SU-DHL-6 (cell line): ENCODE results near the gene OR52N2.

Experiments used
- H2AFZ ChIP-seq: fragments of 200-600 bp; sonication (generic); 2 replicates; pipeline ENCODE4 v1.6.1; 2014; ENCODE audit warnings: low read depth, mild to moderate bottlenecking, moderate library complexity, mixed read lengths, antibody characterized with exemption, low read length; ENCODE audit not compliant: severe bottlenecking
- H3F3A ChIP-seq: fragments of 200-600 bp; shearing (Covaris generic); 2 replicates; pipeline ENCODE4 v1.6.0; 2016; ENCODE audit warnings: antibody characterized with exemption, mild to moderate bottlenecking; ENCODE audit not compliant: insufficient read depth
- H3K27ac ChIP-seq: fragments of 200-600 bp; sonication (generic); 2 replicates; pipeline ENCODE4 v1.5.1; 2016; ENCODE audit warnings: low read depth, mild to moderate bottlenecking, low read length, moderate library complexity, mixed read lengths
- H3K27me3 ChIP-seq: fragments of 200-600 bp; sonication (generic), shearing (Covaris generic); 2 replicates; pipeline ENCODE4 v1.6.0; 2014; ENCODE audit warnings: mild to moderate bottlenecking, low read length
- H3K36me3 ChIP-seq: fragments of 200-600 bp; sonication (generic); 2 replicates; pipeline ENCODE4 v1.6.1; 2014; ENCODE audit warnings: mild to moderate bottlenecking, low read length, mixed read lengths
- H3K4me2 ChIP-seq: fragments of 300-600, 200-600 bp; shearing (Covaris generic), sonication (generic); 2 replicates; pipeline ENCODE4 v1.6.0; 2014; ENCODE audit warnings: low read length, low read depth, mild to moderate bottlenecking; ENCODE audit not compliant: poor library complexity, severe bottlenecking
- H3K4me3 ChIP-seq: fragments of 200-600 bp; sonication (generic); 2 replicates; pipeline ENCODE4 v1.5.1; 2014; ENCODE audit warnings: antibody characterized with exemption, low read length, mild to moderate bottlenecking, mixed read lengths; ENCODE audit not compliant: insufficient read depth, poor library complexity, severe bottlenecking
- H3K79me2 ChIP-seq: fragments of 200-600 bp; sonication (generic); 2 replicates; pipeline ENCODE4 v1.6.1; 2014; ENCODE audit warnings: mild to moderate bottlenecking, low read length, moderate library complexity; ENCODE audit not compliant: insufficient read depth
- H3K9ac ChIP-seq: fragments of 200-600 bp; sonication (generic); 2 replicates; pipeline ENCODE4 v1.7.0; 2014; ENCODE audit warnings: mild to moderate bottlenecking, low read length
- H3K9me2 ChIP-seq: fragments of 200-600 bp; sonication (generic); replicated peaks from 2 replicates; pipeline ENCODE4 v1.6.1; 2014; ENCODE audit warnings: low read length; ENCODE audit not compliant: insufficient read depth
- H3K9me3 ChIP-seq: fragments of 200-600 bp; sonication (generic); 2 replicates; pipeline ENCODE4 v1.6.1; 2014; ENCODE audit warnings: low read length, mixed read lengths; ENCODE audit not compliant: insufficient read depth
- H4K20me1 ChIP-seq: fragments of 200-600 bp; sonication (generic); 2 replicates; pipeline ENCODE4 v1.6.1; 2014; ENCODE audit warnings: low read depth, mild to moderate bottlenecking, antibody characterized with exemption, low read length, moderate library complexity, mixed read lengths
- EZH2phosphoT487 ChIP-seq: fragments of 200-600 bp; sonication (generic), shearing (Covaris generic); conservative IDR thresholded peaks from 2 replicates; pipeline ENCODE4 v1.6.1; 2018; ENCODE audit warnings: mild to moderate bottlenecking, antibody characterized with exemption, low read length, moderate library complexity, mixed read lengths
- TF ChIP-seq, protein P1 (sequence below): fragments of 200-600 bp; sonication (generic); IDR thresholded peaks from one replicate; pipeline ENCODE4 v1.5.1; 2017; ENCODE audit warnings: antibody characterized with exemption, mild to moderate bottlenecking, low read length, moderate library complexity; ENCODE audit not compliant: insufficient read depth, poor library complexity, severe bottlenecking

The OR52N2 gene

DNA sequence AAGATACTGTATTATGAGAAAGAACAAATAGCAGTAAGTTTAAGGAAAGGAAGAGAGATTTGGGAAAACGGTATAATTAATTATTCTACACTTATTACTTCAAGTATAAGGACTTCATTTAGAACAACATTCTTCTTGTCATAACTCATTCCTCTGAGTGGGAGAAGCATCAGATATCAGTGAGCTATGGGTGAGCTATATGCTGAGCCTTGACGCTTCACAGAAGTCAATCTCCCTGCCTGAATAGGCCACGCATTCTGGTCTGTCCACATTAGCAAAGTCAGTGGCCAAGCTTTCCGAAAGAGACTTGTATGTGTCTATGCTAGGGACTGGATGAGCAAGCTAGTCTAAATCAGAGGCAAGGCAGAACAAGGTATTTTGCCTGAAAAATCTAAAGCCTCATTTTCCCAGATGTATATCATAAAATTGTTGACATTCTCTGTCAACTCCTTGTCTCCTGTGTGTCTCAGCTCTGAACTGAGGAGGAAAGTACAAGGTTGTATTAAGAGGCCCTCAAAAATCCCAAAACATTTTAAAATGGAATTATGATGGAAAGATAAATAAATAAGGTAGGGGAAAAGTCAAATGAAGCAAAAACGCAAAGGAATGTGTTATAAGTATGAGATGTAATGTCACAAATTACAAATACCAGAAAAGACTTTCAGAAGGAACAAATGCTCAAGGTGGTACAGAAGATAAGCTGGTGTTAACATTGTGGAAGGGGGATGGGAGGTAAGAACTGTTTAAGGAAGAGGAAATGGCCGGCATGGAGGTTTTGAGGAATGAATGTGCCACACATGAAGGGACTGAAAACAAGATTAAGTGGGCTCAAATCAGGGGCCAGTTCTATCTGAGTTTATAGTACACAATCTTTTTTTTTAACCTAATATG is 1.4 kb downstream of the OR52N2 start:
- Histone ChIP-seq H3K9me3 (no peaks in the 10 kb centered on the region), H3K27ac (no peak overlapping the region), H3K9me2 (no peaks in the 10 kb centered on the region), H3K79me2 (no peaks in the 10 kb centered on the region), H3K4me3 (no peak overlapping the region), H4K20me1 (no peaks in the 10 kb centered on the region), H3F3A (no peaks in the 10 kb centered on the region), H3K9ac (no peak overlapping the region), H3K4me2 (no peak overlapping the region), H2AFZ (no peak overlapping the region), H3K36me3 (no peaks in the 10 kb centered on the region), H3K27me3 (no peaks in the 10 kb centered on the region)
- TF ChIP-seq, protein P1, sequence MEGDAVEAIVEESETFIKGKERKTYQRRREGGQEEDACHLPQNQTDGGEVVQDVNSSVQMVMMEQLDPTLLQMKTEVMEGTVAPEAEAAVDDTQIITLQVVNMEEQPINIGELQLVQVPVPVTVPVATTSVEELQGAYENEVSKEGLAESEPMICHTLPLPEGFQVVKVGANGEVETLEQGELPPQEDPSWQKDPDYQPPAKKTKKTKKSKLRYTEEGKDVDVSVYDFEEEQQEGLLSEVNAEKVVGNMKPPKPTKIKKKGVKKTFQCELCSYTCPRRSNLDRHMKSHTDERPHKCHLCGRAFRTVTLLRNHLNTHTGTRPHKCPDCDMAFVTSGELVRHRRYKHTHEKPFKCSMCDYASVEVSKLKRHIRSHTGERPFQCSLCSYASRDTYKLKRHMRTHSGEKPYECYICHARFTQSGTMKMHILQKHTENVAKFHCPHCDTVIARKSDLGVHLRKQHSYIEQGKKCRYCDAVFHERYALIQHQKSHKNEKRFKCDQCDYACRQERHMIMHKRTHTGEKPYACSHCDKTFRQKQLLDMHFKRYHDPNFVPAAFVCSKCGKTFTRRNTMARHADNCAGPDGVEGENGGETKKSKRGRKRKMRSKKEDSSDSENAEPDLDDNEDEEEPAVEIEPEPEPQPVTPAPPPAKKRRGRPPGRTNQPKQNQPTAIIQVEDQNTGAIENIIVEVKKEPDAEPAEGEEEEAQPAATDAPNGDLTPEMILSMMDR, result no peak
- no peak for TF ChIP-seq EZH2phosphoT487

GRCh38 chr11:5815534-5815933 is 6.8 kb downstream of the OR52N2 start:
- Histone ChIP-seq H3K79me2 (no peaks in the 10 kb centered on the region), H3K9me3 (no peaks in the 10 kb centered on the region), H3K4me3 (no peak overlapping the region), H3K27ac (no peak overlapping the region), H3K9ac (no peak overlapping the region), H3F3A (no peaks in the 10 kb centered on the region), H3K4me2 (no peak overlapping the region), H2AFZ (no peak overlapping the region), H3K27me3 (no peaks in the 10 kb centered on the region), H4K20me1 (no peaks in the 10 kb centered on the region), H3K36me3 (no peaks in the 10 kb centered on the region), H3K9me2 (no peaks in the 10 kb centered on the region)
- TF ChIP-seq EZH2phosphoT487, result no peak
- TF ChIP-seq, protein P1, result no peak

DNA sequence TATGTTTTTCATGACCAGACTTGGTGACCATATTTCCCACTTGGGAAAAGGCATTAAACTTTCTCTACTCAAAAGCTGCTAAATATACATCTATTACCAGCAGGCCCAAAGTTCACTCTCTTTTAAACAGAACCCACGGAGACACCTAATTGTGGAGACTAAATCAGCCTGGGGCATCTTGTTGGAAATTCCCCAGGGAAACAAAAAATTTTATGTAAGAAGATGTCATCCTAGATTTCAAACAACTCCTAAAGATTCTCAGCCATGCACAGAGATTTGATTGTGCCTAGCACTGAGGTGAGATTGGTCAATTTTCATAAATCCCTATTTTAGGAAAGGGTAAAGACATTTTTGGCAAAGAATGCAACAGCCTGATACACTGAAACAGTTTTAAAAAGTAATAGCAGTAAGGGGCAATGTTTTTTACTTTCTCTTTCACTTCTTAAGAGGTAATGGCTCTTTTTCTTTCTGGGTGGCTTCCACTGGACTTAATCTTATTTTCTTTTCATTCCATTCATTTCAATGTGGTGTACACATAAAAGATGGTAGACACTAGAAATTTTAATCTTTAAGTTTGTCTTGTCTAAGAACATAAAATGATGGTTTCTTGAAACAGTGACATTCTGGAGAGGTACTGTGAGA is 9.6 kb downstream of the OR52N2 start:
- no peak overlapping the region for H3K9ac ChIP-seq
- H3K79me2 ChIP-seq, result no peaks in the 10 kb centered on the region
- no peaks in the 10 kb centered on the region for H3K9me2 ChIP-seq
- no peaks in the 10 kb centered on the region for H3K27me3 ChIP-seq
- no peaks in the 10 kb centered on the region for H3K9me3 ChIP-seq
- H4K20me1 ChIP-seq, result no peaks in the 10 kb centered on the region
- no peaks in the 10 kb centered on the region for H3K36me3 ChIP-seq
- H2AFZ ChIP-seq, result no peak overlapping the region
- no peak overlapping the region for H3K4me3 ChIP-seq
- H3F3A ChIP-seq, result no peaks in the 10 kb centered on the region
- no peak overlapping the region for H3K27ac ChIP-seq
- no peak overlapping the region for H3K4me2 ChIP-seq
- TF ChIP-seq, protein P1, result no peak
- no peak for TF ChIP-seq EZH2phosphoT487
